Occipital lobe (tissue), 2 donors: Measurements from ENCODE around the gene ABCC1. TPM values are rescaled to one million over a fixed set of nuclear protein-coding genes. Genes with fewer than 3 reads are reported as not detected.
"Not testable (repeated sequence)": the region's sequence is repeated elsewhere in the genome, so short reads cannot be mapped to it uniquely, and the experiment has no call there.

Source experiments
- DNase-seq: peaks from one replicate; lab custom pipeline; 2025; lab: John Stamatoyannopoulos, UW
- total RNA-seq: library from RNA; depleted of rRNA; stranded (reverse); fragments of >200 nt; gene quantifications from one replicate; pipeline ENCODE4 v1.2.3, GENCODE V29; 2014

The ABCC1 gene
- total RNA-seq, 1 donor from 2014 or later, result 10.5 TPM

- no peak for DNase-seq
These were observed 187.2 kb downstream of the ABCC1 start for GRCh38 chr16:16136588-16136987.

GRCh38 chr16:16137110-16137509 lies 187.7 kb downstream of the ABCC1 start:
- DNase-seq, result no peak

GRCh38 chr16:16138034-16138635 lies 188.7 kb downstream of the ABCC1 start:
- no peak for DNase-seq

- no peak for DNase-seq
These were observed 189.6 kb downstream of the ABCC1 start for GRCh38 chr16:16139061-16139460.

DNA sequence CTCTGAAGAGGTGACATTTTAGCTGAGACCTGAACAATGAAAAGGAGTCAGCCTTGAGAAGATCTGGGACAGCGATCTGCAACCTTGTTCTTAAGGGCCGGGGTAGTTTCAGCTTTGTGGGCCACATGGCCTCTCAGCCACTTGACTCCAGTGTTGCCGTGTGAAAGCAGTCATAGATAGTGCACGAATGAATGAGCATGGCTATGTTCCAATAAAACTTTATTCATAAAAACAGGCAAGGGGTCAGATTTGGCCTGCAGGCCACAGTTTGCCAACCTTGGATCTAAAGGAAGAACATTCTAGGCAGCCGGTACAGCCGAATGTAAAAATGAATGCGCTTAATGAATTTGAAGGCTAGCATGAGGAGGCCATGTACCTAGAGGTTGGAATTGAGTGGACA lies 190.4 kb downstream of the ABCC1 start:
- no peak for DNase-seq

DNA sequence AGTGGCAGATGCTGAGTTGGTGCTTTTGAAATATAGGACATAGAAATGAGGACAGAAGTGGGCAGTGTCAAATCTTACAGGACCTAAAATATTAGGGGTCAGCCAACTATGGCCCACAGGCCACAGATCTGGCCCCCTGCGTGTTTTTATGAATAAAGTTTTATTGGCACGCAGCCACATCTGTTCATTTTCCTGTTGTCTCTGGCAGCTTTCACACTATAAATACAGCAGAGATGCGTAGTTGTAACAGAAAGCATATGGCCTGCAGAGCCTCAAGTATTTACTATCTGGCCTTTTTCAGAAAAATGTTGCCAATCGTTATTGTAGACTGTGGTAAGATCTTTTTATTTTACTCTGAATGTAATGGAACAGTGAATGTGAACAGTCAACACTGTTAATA lies 191.1 kb downstream of the ABCC1 start:
- no peak for DNase-seq

- no peak for DNase-seq
These were observed 191.7 kb downstream of the ABCC1 start for GRCh38 chr16:16141141-16141540.

GRCh38 chr16:16141784-16142396 lies 192.5 kb downstream of the ABCC1 start:
- no peak for DNase-seq

DNA sequence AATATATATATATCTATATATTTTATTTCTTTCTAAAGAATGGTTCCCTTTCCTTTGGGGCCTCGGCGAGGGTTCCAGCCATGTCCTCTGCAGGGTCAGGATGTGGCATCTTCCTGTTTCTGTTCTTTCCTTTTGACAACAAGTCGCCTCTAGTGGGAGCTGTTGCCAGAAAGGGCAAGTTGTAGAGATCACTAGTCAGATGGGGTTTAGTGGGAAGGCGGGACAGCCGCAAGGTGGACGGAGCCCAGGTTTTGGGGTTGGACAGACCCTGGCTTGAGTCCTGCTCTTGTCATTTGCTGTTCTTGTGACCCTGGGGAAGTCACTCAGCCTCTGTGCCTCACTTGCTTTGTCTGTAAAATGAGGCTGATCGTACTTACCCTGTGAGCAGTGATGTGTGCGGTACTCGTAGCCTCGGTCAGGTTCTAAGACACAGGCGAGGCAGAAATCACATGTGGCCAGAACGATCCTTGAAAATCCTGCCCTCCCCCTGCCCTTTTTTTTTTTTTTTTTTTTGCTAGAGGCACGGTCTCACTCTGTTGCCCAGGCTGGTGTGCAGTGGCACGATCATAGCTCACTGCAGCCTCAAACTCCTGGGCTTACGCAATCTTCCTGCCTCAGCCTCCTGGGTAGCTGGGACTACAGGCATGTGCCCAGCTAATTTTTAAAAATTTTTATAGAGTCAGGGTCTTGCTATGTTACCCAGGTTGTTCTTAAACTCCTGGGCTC lies 193.8 kb downstream of the ABCC1 start:
- no peak for DNase-seq

DNA sequence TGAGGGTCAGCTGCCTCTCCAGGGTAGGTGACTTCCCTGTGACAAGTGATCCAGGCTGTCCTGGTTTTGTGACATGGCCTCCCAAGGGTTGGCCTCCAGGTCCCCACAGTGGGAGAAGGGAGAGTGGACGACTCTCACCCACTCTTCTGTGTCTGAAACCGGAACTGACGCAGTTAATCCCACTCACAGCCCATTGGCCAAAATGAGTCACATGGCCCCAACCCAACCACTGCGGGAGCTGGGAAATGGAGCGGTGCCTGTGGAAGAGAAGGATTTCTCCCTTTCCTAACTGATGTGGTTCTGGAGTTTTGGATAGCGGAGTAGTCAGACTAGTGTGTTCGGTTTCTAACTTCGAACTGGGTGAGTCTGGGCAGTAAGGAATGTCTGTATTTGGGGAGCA lies 194.5 kb downstream of the ABCC1 start:
- no peak for DNase-seq

DNA sequence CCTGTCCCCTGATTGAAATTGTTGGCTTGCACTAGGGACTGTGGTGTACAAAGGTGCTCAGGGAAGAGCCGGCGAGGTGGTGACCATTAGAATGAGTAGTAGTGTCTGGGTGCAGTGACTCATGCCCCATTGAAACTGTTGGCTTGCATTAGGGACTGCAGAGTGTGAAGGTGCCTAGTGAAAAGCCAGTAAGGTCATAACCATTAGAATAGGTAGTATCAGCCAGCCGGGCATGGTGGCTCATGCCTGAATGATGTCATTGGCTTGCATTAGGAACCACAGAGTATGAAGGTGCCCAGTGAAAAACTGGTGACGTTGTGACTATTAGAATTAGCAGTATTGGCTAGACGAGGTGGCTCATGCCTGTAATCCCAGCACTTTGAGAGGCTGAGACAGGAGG lies 195.0 kb downstream of the ABCC1 start:
- no peak for DNase-seq

GRCh38 chr16:16145286-16145685 lies 195.9 kb downstream of the ABCC1 start:
- no peak for DNase-seq

GRCh38 chr16:16146380-16147315 lies 197.2 kb downstream of the ABCC1 start:
- DNase-seq, result no peak

DNA sequence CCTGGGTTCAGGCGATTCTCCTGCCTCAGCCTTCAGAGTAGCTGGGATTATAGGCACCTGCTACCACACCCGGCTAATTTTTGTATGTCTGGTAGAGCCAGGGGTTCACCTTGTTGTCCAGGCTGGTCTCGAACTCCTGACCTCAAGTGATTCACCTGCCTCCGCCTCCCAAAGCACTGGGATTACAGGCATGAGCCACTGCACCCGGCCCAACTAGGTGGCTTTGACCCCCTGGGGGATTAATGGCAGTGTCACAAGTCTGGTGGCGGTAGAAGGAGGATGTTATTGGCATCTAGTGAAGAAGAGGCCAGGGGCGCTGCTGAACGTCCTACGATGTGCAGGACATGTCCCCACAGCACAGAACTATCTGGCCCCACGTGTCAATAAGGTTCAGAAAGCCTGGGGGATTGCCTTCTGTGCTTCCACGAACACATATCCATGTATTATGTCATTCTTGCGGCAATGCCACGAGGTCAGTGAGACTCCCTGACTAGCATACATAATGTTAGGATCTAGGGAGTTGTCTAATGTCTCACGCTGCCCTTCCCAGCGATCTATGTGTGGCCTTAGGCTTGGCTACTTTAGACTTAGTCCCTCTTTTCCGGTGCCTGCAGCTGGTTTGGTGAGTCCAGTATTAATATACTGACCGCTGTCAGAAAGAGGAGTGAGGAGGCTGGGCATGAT lies 198.0 kb downstream of the ABCC1 start:
- DNase-seq, result no peak

DNA sequence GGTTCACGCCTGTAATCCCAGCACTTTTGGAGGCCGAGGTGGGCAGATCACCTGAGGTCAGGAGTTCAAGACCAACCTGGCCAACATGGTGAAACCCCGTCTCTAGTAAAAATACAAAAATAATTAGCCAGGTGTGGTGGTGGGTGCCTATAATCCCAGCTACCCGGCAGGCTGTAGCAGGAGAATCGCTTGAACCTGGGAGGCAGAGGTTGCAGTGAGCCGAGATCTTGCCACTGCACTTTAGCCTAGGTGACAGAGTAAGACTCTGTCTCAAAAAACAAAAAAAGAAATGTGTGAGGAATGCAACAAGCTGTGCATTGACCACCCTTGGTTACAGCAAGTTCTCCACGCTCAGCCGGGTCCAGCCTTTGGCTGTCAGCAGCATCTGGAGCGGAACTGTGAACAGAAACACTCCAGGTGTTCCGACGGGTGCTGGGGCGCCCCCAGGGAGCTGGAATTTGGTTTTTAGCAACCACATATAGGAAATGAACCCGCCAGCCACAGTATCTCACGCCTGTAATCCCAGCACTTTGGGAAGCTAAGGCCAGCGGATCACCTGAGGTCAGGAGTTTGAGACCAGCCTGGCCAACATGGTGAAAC lies 198.7 kb downstream of the ABCC1 start:
- DNase-seq, result not testable (repeated sequence)

- DNase-seq, result no peak
These were observed 199.3 kb downstream of the ABCC1 start for GRCh38 chr16:16148755-16149154.

- DNase-seq, result no peak
These were observed 200.3 kb downstream of the ABCC1 start for GRCh38 chr16:16149710-16150116.

DNA sequence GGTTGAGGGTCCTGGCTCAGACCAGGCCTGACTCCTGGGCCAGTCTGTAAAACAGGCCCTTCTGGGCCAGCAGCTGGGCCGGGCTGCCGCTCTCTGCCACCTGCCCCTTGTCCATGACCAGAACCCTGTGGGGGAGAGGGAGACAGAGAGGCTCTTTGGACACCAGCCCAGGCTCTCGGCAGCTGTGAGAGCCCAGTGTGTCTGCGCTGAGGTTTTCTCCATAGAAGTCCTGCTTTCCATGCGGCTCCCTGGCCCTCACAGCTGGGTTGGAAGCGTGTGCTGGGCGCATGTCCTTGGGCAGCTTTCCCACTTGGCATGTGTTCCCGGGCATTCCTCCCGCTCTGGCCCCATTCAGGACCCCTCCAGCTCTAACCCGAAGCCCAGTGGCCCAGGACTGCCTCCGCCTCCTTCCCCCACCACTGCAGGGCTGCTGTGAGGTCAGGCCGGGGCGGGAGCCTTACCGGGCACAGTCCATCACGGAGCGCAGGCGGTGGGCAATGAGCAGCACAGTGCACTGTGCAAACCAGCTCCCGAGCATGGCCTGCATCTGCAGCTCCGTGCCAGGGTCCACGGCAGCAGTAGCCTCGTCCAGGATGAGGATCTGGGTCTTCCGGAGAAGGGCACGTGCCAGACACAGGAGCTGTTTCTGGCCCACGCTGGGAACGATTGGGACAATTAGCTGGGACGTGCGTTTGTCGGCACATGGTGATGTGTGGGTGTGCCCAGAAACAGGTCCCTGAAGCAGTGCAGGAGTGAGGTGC lies 200.9 kb downstream of the ABCC1 start:
- peak; percentile 71 for DNase-seq

DNA sequence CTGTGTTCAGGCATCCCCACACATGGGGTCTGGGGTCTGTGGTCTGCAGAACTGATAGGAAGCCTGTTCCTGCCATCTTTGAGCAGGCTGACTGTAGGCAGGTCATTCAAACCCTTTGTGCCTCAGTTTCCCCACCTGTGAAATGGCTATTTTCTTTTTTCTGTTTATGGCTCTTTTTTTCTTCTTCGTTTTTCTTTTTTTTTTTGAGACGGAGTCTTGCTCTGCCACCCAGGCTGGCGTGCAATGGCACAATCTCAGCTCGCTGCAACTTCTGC lies 201.4 kb downstream of the ABCC1 start:
- no peak for DNase-seq

DNA sequence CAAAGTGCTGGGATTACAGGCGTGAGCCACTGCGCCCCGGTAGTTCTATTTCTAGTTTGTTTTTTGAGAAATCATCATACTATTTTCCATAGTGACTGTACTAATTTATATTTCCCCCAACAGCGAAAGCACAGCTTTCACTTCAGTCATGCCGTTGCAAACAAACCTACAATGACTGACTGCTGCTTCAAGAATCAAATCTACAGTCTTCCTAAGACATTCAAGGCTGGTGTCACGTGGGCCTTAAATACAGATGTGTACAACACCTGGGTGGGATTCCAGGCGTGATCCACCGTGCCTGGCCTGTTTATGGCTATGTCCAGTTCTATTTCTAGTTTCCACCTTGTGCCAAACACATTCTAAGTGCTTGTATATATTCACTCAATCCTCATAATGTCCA lies 201.9 kb downstream of the ABCC1 start:
- DNase-seq, result no peak
